H1 (cell line): ENCODE measurements around the gene MGME1. TPM values are rescaled to one million over a fixed set of nuclear protein-coding genes. Genes with fewer than 3 reads are reported as not detected.

Source experiments
- CTCF ChIA-PET: fragments of 300-600 bp; sonication (Branson Sonifier 250); formaldehyde crosslinking; loops from one replicate; lab custom pipeline; 2021; ENCODE audit not compliant: partially characterized antibody; lab: Charles Lee
- POLR2A ChIA-PET: fragments of 300-600 bp; sonication (Branson Sonifier 250); formaldehyde crosslinking; loops from one replicate; lab custom pipeline; 2021; ENCODE audit warnings: inconsistent platforms; ENCODE audit not compliant: partially characterized antibody; lab: Charles Lee
- DNase-seq, 2 experiments: peaks; one replicate each; pipeline versions ENCODE4 v3.0.0 to v3.0.0-alpha.2; 2010 to 2022; ENCODE audit warnings: low spot score in 2 of 2, low read depth in 1 of 2, mixed read lengths in 1 of 2
- FAIRE-seq: peaks from 2 replicates; lab custom pipeline; 2011; peaks lifted over from hg19 to GRCh38; lab: Jason Lieb, UNC
- H2AFZ ChIP-seq: 2 replicates; pipeline ENCODE4 v1.8.1; 2012; ENCODE audit warnings: low read length, inconsistent platforms
- H2AK5ac ChIP-seq: 2 replicates; pipeline ENCODE4 v1.6.1; 2013; ENCODE audit warnings: low read depth, low read length
- H2BK120ac ChIP-seq: replicated peaks from 2 replicates; pipeline ENCODE3; 2013; ENCODE audit warnings: low read depth, low read length, inconsistent platforms
- H2BK12ac ChIP-seq: 2 replicates; pipeline ENCODE4 v1.6.1; 2013; ENCODE audit warnings: low read depth, low read length
- H2BK15ac ChIP-seq: 2 replicates; pipeline ENCODE4 v1.6.1; 2013; ENCODE audit warnings: low read length
- H2BK20ac ChIP-seq: 2 replicates; pipeline ENCODE4 v1.6.1; 2013; ENCODE audit warnings: low read length
- H2BK5ac ChIP-seq: 2 replicates; pipeline ENCODE4 v1.6.1; 2013; ENCODE audit warnings: low read depth, low read length
- H3K14ac ChIP-seq: 2 replicates; pipeline ENCODE4 v1.6.1; 2013; ENCODE audit warnings: inconsistent platforms; ENCODE audit not compliant: insufficient read length
- H3K18ac ChIP-seq: 2 replicates; pipeline ENCODE4 v1.6.1; 2013; ENCODE audit warnings: low read length; ENCODE audit errors: extremely low read depth
- H3K23ac ChIP-seq: 2 replicates; pipeline ENCODE4 v1.6.1; 2013; ENCODE audit warnings: inconsistent platforms; ENCODE audit not compliant: insufficient read length
- H3K23me2 ChIP-seq: 2 replicates; pipeline ENCODE4 v1.6.1; 2013; ENCODE audit warnings: low read depth, low read length
- H3K27ac ChIP-seq: 2 replicates; pipeline ENCODE4 v1.6.1; 2011; ENCODE audit warnings: low read depth, low read length, inconsistent platforms
- H3K27me3 ChIP-seq, 4 experiments: replicated peaks in 1 of 4; 1 replicate in 1 of 4; 2 replicates in 3 of 4; pipeline versions ENCODE4 v1.6.1 to v1.8.1; 2011 to 2013; ENCODE audit warnings: low read length in 3 of 4, mild to moderate bottlenecking in 3 of 4, inconsistent platforms in 2 of 4, mixed read lengths in 2 of 4, moderate library complexity in 1 of 4; ENCODE audit not compliant: control insufficient read depth in 3 of 4, insufficient read depth in 3 of 4; ENCODE audit errors: extremely low read depth in 1 of 4
- H3K36me3 ChIP-seq, 4 experiments: 2 replicates each; pipeline versions ENCODE4 v1.6.1 to v1.8.1; 2011 to 2013; ENCODE audit warnings: mild to moderate bottlenecking in 4 of 4, low read length in 3 of 4, moderate library complexity in 2 of 4, control low read depth in 1 of 4, inconsistent platforms in 1 of 4; ENCODE audit not compliant: insufficient read depth in 4 of 4, control insufficient read depth in 2 of 4
- H3K4ac ChIP-seq: replicated peaks from 2 replicates; pipeline ENCODE3; 2013; ENCODE audit warnings: low read length, low read depth, mixed read lengths, inconsistent platforms; ENCODE audit not compliant: insufficient read length
- H3K4me1 ChIP-seq, 4 experiments: replicated peaks in 1 of 4; 1 replicate in 1 of 4; 2 replicates in 3 of 4; pipeline versions ENCODE4 v1.6.1 to v1.8.1; 2011 to 2013; ENCODE audit warnings: low read length in 3 of 4, inconsistent platforms in 2 of 4, mixed read lengths in 1 of 4; ENCODE audit not compliant: insufficient read depth in 4 of 4, control insufficient read depth in 3 of 4
- H3K4me2 ChIP-seq, 2 experiments: 2 replicates each; pipeline versions ENCODE4 v1.6.1 to v1.8.1; 2011 to 2013; ENCODE audit warnings: low read depth in 2 of 2, low read length in 2 of 2, control low read depth in 1 of 2, inconsistent platforms in 1 of 2, mild to moderate bottlenecking in 1 of 2; ENCODE audit not compliant: insufficient read depth in 1 of 2
- H3K4me3 ChIP-seq, 4 experiments: fragments of 200-600, 300-600 bp in 1 of 4; sonication (generic), shearing (Covaris generic), sonication (Bioruptor Twin) in 1 of 4; 2 replicates each; pipeline versions ENCODE4 v1.5.1 to v1.8.1; 2011 to 2016; ENCODE audit warnings: low read length in 4 of 4, low read depth in 3 of 4, control low read depth in 2 of 4, inconsistent platforms in 2 of 4, mild to moderate bottlenecking in 2 of 4, mixed read lengths in 1 of 4, moderate library complexity in 1 of 4; ENCODE audit not compliant: insufficient read depth in 2 of 4; ENCODE audit errors: extremely low read depth in 1 of 4
- H3K56ac ChIP-seq: replicated peaks from 2 replicates; pipeline ENCODE3; 2013; ENCODE audit warnings: low read depth, mild to moderate bottlenecking, mixed read lengths, low read length, inconsistent platforms; ENCODE audit not compliant: insufficient read length
- H3K79me1 ChIP-seq: 2 replicates; pipeline ENCODE4 v1.6.1; 2013; ENCODE audit warnings: low read depth, low read length, control low read depth
- H3K79me2 ChIP-seq, 2 experiments: 2 replicates each; pipeline versions ENCODE4 v1.6.1 to v1.8.1; 2012 to 2013; ENCODE audit warnings: low read length in 2 of 2, mild to moderate bottlenecking in 2 of 2, inconsistent platforms in 1 of 2; ENCODE audit not compliant: insufficient read depth in 2 of 2, control insufficient read depth in 1 of 2
- H3K9ac ChIP-seq, 4 experiments: replicated peaks in 1 of 4; 1 replicate in 1 of 4; 2 replicates in 3 of 4; pipeline versions ENCODE4 v1.6.1 to v1.8.1; 2011 to 2013; ENCODE audit warnings: low read depth in 3 of 4, low read length in 3 of 4, control low read depth in 2 of 4, mild to moderate bottlenecking in 2 of 4, moderate library complexity in 2 of 4, inconsistent platforms in 1 of 4; ENCODE audit errors: extremely low read depth in 1 of 4
- H3K9me3 ChIP-seq, 2 experiments: 2 replicates each; pipeline versions ENCODE4 v1.6.1 to v1.8.1; 2012 to 2013; ENCODE audit warnings: mild to moderate bottlenecking in 2 of 2, moderate library complexity in 2 of 2, control low read depth in 1 of 2, inconsistent platforms in 1 of 2, low read depth in 1 of 2, low read length in 1 of 2, mixed read lengths in 1 of 2; ENCODE audit not compliant: insufficient read depth in 2 of 2
- H4K20me1 ChIP-seq, 2 experiments: replicated peaks in 1 of 2; 2 replicates each; pipeline versions ENCODE3 to v1.8.1; 2011 to 2013; ENCODE audit warnings: inconsistent platforms in 2 of 2, low read length in 2 of 2, mild to moderate bottlenecking in 1 of 2; ENCODE audit not compliant: insufficient read depth in 2 of 2, control insufficient read depth in 1 of 2
- H4K5ac ChIP-seq: 2 replicates; pipeline ENCODE4 v1.6.1; 2013; ENCODE audit warnings: low read length, low read depth, mixed read lengths, inconsistent platforms; ENCODE audit not compliant: insufficient read length
- H4K8ac ChIP-seq: 2 replicates; pipeline ENCODE4 v1.8.0; 2013; ENCODE audit warnings: mild to moderate bottlenecking, moderate library complexity, low read length, inconsistent platforms; ENCODE audit not compliant: insufficient read depth; ENCODE audit errors: extremely low read depth
- H4K91ac ChIP-seq: replicated peaks from 2 replicates; pipeline ENCODE3; 2013; ENCODE audit warnings: low read length, mixed read lengths, inconsistent platforms; ENCODE audit not compliant: insufficient read length
- CHD2 ChIP-seq: IDR thresholded peaks from 2 replicates; pipeline ENCODE4 v1.6.1; 2012; ENCODE audit warnings: low read length, improper control_type of control experiment
- CTCF ChIP-seq, 3 experiments: IDR thresholded peaks; 1 replicate in 2 of 3; 2 replicates in 1 of 3; pipeline versions ENCODE4 v1.5.1 to v1.6.1; 2011; ENCODE audit warnings: low read length in 3 of 3, mild to moderate bottlenecking in 3 of 3, inconsistent platforms in 2 of 3, low read depth in 1 of 3, moderate library complexity in 1 of 3; ENCODE audit not compliant: insufficient read depth in 1 of 3; ENCODE audit errors: control extremely low read depth in 1 of 3
- EP300 ChIP-seq, 2 experiments: IDR thresholded peaks; 1 replicate in 1 of 2; 2 replicates in 1 of 2; pipeline ENCODE4 v1.6.1; 2011 to 2012; ENCODE audit warnings: low read depth in 2 of 2, low read length in 2 of 2, mild to moderate bottlenecking in 2 of 2, borderline replicate concordance in 1 of 2, inconsistent platforms in 1 of 2, moderate library complexity in 1 of 2
- GTF2F1 ChIP-seq: IDR thresholded peaks from 2 replicates; pipeline ENCODE4 v1.6.1; 2012; ENCODE audit warnings: low read depth, low read length, improper control_type of control experiment, borderline replicate concordance
- NANOG ChIP-seq: IDR thresholded peaks from 2 replicates; pipeline ENCODE4 v1.6.1; 2011; ENCODE audit warnings: low read length, low read depth, mild to moderate bottlenecking, inconsistent platforms; ENCODE audit not compliant: insufficient read depth, poor library complexity, severe bottlenecking
- RNF2 ChIP-seq: fragments of 200-900, 300-1000 bp; sonication (generic); IDR thresholded peaks from 2 replicates; pipeline ENCODE4 v1.7.1; 2016; ENCODE audit warnings: borderline replicate concordance, low read depth, mild to moderate bottlenecking, antibody characterized with exemption, low read length; ENCODE audit not compliant: poor library complexity, severe bottlenecking; ENCODE audit errors: missing control alignments
- SP2 ChIP-seq: IDR thresholded peaks from 2 replicates; pipeline ENCODE4 v1.6.1; 2012; ENCODE audit warnings: mild to moderate bottlenecking, low read length, inconsistent platforms
- YY1 ChIP-seq: IDR thresholded peaks from 2 replicates; pipeline ENCODE4 v1.6.1; 2011; ENCODE audit warnings: low read depth, mild to moderate bottlenecking, low read length
- WGBS, 2 experiments: shearing (Covaris generic) in 1 of 2; methylation state at CpG; one replicate each; pipeline versions ENCODE4 v1.1.6 to v1.1.7; 2013 to 2015; ENCODE audit warnings: low lambda C conversion rate in 2 of 2, mixed read lengths in 2 of 2, inconsistent platforms in 1 of 2, low coverage in 1 of 2, missing lambda C conversion rate in 1 of 2; ENCODE audit not compliant: insufficient replicate concordance in 2 of 2, insufficient coverage in 1 of 2, insufficient read length in 1 of 2; ENCODE audit errors: extremely low coverage in 1 of 2, missing lambda C conversion rate in 1 of 2; 5-methylcytosine and 5-hydroxymethylcytosine counted together
- polyA plus RNA-seq, 7 experiments: library from polyadenylated mRNA; depleted of rRNA in 3 of 7; stranded (reverse) in 5 of 7; unstranded in 2 of 7; fragments of >200 nt in 5 of 7; fragments of 200-250 nt in 2 of 7; gene quantifications; 1 replicate in 5 of 7; 2 replicates in 1 of 7; 4 replicates in 1 of 7; pipeline versions ENCODE4 v1.2.1 to v1.2.3, GENCODE V29; 2011 to 2013; ENCODE audit warnings: missing spikeins in 2 of 7, mixed read lengths in 2 of 7
- total RNA-seq: library from RNA; stranded (reverse); fragmentation: NEBNext Ultra II Directional; extraction: Animal tissue kit (Norgen Biotek cat#: 25700); gene quantifications from 2 replicates; pipeline ENCODE4 v1.2.1, GENCODE V29; 2021
- TF ChIP-seq, protein P1 (sequence below): IDR thresholded peaks from 2 replicates; pipeline ENCODE4 v1.6.1; 2012; ENCODE audit warnings: low read length, inconsistent platforms

Gene MGME1
- total and polyA plus RNA-seq, 2 of the 8 experiments (the other 6 are each of a cell fraction or from before 2014, with no cell fraction given) = 27.7 to 59.0 TPM

DNA sequence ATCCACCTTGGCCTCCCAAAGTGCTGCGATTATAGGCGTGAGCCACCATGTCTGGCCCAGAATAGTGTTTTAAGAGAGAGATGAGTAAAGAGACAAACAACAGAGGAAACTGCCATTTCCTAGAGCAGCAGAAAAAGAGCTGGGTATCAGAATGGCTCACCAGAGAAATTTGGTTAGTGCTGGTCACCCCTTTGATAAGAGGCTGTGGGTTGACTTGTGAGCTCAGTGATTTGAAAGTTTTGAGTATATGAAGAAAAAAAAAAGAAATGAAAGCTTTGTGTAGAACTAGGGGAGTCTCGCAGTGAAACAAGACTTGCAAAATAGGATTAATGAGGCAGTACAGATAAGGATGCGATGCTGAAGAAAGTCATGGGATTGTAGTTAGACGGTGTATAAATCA lies 29.6 kb downstream of the MGME1 start:
- Histone ChIP-seq H2BK5ac (no peak overlapping the region), H2BK15ac (no peak overlapping the region), H2BK120ac (no peak overlapping the region), H3K9me3 (no peaks in the 10 kb centered on the region), H3K4me2 (no peak overlapping the region), H2BK12ac (no peak overlapping the region), H4K5ac (no peak overlapping the region), H3K79me1 (no peaks in the 10 kb centered on the region), H3K4me3 (no peak overlapping the region), H2AFZ (no peak overlapping the region), H3K9ac (no peak overlapping the region), H3K4me1 (no peaks in the 10 kb centered on the region), H3K14ac (no peak overlapping the region), H4K20me1 (no peaks in the 10 kb centered on the region), H3K79me2 (no peaks in the 10 kb centered on the region), H3K27ac (no peak overlapping the region), H3K18ac (no peak overlapping the region), H3K56ac (no peak overlapping the region), H3K23me2 (no peaks in the 10 kb centered on the region; the same call in 1 of the 2 replicates), H2BK20ac (no peak overlapping the region), H3K4ac (no peak overlapping the region), H3K23ac (no peak overlapping the region), H4K91ac (no peak overlapping the region), H2AK5ac (no peak overlapping the region), H3K27me3 (no peaks in the 10 kb centered on the region), H3K36me3 (no peaks in the 10 kb centered on the region), H4K8ac (no peak overlapping the region)
- WGBS, 2 experiments = 90% methylated on average over 5 of the region's 5 CpGs; no CpG with 5 or more reads in 1 of the 2 experiments
- no peak for FAIRE-seq
- no peak for DNase-seq
- ChIA-PET POLR2A (interaction anchor here (1.2 to 31.5 kb wide), 3 partner anchors 10 to 58 kb away, joined by 4 to 424 read pairs (median 4); partner anchors contain the start of genes MGME1 and SNX5), CTCF (interaction anchor here (0.6 to 1.5 kb wide), 6 partner anchors 9 to 343 kb away, joined by 3 read pairs; no protein-coding TSS in a partner anchor)
- TF ChIP-seq CHD2 (no peak), YY1 (no peak), NANOG (no peak), SP2 (no peak), RNF2 (no peak), CTCF (IDR thresholded peaks at IDR 0.05; ENCODE audit: control extremely low read depth in 1 of 3, insufficient read depth in 1 of 3, low read depth in 1 of 3, low read length in 3 of 3) (no peak), GTF2F1 (no peak), EP300 (IDR thresholded peaks at IDR 0.05; ENCODE audit: borderline replicate concordance in 1 of 2, low read depth in 2 of 2, low read length in 2 of 2) (no peak)
- TF ChIP-seq, protein P1, sequence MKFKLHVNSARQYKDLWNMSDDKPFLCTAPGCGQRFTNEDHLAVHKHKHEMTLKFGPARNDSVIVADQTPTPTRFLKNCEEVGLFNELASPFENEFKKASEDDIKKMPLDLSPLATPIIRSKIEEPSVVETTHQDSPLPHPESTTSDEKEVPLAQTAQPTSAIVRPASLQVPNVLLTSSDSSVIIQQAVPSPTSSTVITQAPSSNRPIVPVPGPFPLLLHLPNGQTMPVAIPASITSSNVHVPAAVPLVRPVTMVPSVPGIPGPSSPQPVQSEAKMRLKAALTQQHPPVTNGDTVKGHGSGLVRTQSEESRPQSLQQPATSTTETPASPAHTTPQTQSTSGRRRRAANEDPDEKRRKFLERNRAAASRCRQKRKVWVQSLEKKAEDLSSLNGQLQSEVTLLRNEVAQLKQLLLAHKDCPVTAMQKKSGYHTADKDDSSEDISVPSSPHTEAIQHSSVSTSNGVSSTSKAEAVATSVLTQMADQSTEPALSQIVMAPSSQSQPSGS = no peak
